ENCODE results near the gene ZNF473.
A peak's percentile ranks its signal among the peaks of the same experiment; 100 is the strongest.

ZNF473 gene

DNA sequence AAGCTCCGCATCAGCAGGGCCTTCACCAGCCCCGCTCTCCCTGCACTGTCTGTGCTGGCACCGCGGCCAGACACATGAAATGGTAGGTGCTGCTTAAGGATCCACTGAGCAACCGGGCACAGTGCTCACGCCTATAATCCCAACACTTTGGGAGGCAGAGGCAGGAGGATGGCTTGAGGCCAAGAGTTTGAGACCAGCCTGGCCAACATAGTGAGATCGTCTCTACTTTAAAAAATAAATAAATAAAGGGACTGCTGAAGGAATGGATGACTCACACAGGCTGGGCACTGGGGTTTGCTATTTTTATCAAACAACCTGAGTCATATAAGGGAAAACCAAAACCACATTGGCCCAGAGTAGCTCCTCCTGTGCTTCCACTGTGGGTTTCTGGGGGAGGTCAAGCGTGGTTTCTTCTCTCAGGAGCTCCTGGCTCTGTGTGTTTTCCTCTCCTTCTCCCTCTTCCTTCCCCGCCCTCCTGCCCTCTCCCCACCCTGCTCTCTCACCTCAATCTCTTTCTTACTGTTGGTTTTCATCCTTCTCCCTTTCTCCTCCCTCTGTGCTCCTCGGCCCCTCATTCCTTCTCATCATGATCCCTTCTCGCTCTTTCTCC is 21.9 kb upstream of the ZNF473 start:
- no peak for DNase-seq (ENCODE audit: low spot score)

DNA sequence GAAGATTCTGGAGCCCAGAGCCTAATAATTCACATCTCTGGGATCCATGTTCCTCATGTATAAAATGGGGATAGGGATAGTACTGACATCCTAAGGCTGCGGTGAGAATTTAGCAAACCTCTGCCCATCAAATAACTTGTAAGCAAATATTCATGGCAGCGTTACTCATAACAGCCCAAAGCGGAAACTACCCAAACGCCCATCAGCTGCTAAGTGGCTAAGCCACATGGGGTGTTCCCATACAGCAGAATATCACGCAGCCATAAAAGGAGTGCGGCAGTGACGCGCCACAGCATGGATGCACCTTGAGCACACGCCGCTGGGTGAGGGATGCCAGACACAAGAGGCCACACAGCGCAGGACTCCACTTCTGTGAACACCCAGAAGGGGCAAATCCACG is 20.4 kb upstream of the ZNF473 start:
- DNase-seq (ENCODE audit: low spot score): no peak

DNA sequence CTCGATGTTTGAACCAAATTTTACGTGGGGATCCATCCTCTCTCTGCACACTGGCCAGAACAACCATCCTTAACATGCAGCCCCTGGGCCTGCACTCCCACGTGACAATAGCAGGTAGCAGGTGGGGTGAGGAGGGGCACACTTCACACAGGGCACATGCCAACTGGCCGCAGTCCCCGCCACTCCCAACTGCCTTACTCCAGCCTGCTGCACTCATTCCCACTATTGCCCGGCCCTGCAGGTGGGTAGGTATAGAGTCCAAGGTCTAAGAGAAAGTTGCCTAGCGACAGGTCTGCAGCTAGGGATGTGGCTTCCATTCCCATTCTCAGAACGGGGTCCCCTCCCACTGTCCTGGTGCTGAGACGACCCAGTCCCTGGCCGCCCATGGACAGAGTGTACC is 18.6 kb upstream of the ZNF473 start:
- no peak for DNase-seq (ENCODE audit: low spot score)

DNA sequence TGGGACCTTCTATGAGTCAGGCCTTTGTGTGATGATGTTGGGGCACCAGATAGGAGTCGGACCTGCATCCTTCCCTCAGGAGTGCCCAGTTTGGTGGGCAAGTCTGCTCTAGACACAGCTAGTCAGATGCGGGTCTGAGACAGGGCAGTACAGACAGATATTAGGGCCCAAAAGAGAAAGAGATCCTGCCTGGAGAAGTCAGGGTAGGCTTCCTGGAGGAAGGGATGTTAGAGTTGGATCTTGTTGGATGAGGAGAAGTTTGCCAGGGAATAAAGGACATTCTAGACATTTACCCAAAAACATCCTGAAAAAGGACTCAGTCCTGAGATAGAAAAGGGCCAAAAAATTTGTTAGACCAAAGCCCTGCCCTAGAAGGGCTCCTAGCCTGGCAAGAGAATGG is 17.9 kb upstream of the ZNF473 start:
- DNase-seq (ENCODE audit: low spot score): no peak

DNA sequence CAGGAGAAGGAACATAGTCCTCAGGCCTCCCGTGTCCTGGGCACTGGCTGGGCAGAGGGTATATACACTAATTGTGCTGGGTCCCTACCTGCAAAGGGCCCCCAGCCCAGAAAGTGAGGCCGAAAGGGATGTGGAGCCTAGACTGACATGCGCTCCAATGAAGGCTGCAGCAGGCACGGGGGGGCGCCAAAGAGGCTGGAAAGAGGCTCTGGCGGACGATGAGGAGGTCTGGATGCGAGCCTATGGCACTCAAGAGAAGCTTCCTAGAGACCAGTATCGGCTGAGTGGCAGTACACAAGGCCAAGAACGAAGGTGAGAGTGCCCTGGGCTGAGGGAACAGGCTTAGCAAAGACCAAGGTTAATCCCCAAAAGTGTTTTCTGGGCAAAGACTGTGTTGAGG is 17.3 kb upstream of the ZNF473 start:
- no peak for DNase-seq (ENCODE audit: low spot score)

DNA sequence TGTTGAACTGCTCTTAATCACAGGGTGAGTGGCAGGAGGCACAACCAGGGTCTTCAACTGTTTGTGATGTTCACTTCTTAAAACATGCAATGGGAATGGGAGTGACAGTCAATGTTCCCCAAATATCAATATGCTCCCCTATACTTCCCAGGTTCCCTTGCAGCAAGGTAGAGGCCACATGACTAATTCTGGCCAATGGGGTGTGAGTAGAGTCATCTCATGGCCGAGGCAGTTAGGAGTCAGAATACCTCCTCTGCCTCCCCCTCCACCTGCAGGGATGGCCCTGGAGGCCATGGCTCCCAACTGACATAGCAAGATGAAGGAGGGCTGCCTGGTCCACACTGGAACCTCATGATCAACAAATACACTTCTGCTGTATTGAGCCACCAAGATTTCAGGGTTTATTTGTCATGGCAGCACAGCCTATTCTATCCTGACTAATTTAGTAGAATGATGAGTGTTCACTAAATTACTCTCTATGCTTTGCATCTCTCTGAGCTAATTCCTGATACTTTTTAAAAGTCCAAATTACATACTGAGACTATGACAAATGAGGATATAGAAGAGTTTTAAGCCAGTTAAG is 9.5 kb upstream of the ZNF473 start:
- DNase-seq (ENCODE audit: low spot score): no peak

DNA sequence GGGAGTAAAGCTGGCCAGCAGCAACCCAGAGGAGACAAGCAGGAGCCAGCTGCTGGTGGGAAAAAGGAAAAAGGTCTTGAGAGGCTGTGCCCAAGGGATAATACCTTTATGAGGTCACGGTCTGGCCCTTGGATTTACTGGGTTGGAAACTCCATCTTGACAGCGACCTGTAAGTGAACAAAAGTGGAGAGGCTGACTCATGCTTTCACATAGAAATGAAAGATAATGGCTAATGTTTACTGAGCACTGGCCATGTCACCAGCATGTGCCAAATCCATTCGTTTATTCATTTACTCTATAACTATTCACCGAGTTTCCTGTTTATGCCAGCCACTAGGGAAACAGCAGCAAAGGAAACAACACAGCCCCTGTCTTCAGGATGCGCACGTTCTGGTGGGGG is 5.3 kb upstream of the ZNF473 start:
- no peak for DNase-seq (ENCODE audit: low spot score)

DNA sequence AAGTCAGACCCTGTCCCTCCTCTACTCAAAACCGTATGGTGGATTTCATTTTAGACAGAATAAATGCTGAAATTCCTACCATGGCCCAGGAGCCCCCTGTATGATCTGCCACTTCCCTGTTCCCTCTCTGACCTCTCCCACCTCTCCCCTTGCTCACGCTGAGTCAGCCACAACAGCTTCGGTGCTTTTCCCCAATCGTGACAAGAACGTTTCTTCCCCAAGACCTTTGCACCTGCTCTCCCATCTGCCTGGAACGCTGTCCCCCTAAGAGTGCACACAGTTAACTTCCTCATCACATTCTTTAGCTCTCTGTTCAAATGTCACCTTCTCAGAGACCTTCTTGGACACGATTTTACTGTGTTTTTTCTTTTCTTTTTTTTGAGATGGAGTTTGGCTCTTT is 3.0 kb upstream of the ZNF473 start:
- no peak for DNase-seq (ENCODE audit: low spot score)

DNA sequence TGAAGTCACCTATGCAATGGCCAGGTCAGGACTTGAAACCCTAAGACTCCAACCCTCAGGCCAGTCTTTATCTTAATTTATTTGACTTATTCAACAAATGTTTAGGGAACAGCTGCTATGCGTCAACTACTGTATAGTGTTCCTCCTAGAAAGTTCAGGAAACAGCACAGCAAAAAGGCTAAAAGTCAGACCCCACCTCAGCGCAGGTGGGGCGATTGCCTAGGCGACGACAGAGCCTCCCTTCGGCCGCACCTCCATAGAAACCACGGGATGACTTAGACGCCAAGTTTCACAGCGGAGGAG is 1.1 kb upstream of the ZNF473 start:
- no peak for DNase-seq (ENCODE audit: low spot score)

DNA sequence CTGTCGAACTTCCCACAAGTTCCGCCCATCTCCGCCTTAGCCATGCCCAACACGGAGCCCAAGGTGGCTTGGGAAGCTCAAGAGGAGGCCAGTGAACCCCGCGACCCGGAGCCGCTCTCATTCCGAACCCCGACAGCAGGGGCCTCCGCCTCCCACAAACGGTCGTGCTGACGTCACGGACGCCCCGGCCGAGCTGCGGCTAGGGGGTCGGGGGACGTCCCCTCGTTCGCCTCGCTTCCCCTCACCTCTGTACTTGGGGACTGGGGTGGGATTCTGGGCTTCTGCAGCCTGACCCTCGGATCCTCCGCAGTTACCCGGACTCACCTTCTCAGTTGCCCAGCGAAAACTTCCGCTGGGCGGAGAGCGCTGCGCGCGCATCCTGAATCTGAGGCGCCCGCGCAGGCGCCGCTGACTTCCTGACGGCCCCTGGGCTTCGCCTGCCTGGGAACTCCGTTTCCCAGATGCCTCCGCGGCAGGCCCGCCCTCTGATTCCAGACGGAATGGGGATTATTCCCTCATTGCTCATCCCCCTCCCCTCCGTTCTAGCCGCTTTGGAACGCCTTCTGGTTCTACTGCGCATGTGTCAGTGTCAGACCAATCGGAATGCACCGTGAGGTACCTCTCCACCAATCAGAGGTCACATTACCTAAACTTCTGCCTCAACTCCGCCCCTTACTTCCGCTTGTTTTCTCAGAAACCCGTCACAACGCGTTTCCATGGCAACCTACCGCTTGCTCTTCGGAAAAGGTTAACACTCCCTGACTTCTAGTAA is 597 bp upstream of the ZNF473 start, which contains the start of gene VRK3:
VRK3 (minus strand) TSS at position 351 of the 772 bp plus-strand sequence. CDS start 9,210 bp downstream, outside the sequence.
- peak; percentile 100 for DNase-seq (ENCODE audit: low spot score)

DNA sequence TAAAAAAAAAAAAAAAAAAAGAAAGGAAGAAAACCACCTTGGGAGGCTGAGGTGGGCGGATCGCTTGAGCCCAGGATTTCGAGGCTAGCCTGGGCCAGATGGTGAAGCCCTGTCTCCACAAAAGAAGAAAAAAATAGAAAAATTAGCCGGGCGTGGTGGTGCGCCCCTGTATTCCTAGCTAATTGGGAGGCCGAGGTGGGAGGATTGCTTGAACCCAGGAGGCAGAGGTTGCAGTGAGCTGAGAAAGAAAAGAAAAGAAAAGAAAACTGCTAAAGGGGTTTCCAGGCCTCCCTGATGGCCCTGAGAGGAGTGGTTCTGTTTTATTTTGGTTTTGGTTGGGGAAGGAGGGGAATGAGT is 723 bp downstream of the ZNF473 start:
- DNase-seq (ENCODE audit: low spot score): no peak

DNA sequence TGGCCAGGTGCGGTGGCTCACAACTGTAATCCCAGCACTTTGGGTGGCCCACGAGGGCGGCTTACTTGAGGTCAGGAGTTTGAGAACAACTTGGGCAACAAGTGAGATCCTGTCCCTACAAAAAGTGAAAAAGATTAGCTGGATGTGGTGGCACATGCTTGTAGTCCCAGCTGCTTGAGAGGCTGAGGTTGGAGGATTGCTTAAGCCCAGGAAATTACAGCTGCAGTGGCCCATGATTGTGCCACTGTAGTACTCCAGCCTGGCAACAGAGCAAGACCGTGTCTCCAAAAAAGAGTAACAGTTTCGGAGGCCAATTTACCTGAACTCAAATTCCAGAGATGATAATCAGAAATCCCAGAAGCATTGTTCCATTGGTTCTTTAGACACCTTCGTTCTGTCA is 4.4 kb downstream of the ZNF473 start:
- DNase-seq (ENCODE audit: low spot score): no peak

DNA sequence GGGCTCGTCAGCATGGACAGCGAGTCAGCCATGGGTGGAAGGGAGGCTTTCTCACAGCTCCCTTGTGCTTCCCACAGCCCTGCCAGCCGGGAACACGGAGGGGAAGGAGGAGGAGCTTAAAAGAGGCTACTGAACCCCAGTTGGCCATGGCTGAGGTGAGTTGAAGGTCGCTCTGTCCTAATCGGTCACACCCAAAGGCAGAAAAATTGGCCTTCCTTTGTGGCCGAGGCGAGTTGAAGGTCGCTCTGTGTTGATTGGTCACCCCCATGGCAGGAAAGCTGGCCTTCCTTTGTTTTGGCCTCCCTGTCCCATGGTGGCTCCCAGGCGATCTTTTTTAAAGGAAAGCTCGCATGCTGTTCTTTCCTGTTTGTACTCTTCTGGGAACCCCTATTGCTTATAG is 5.1 kb downstream of the ZNF473 start:
- no peak for DNase-seq (ENCODE audit: low spot score)

DNA sequence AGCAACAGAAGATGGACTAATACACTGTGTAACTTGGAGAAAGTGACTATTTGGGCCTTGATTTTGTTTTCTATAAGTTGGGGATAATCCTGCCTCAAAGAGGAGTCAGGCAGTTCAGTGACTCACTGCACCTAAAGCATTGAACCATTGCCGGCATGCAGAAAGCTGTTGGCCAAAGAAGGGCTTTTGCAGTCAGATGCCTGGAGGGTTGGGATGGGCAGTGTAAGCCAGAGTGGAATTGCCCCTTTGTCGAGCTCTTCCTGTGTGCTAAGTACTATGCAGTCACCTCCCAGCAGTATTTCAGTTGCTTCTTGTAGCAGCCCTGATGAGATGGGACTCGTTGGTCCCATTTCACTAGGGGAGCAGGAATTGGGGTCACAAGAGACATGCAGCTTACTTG is 11.1 kb downstream of the ZNF473 start:
- no peak for DNase-seq (ENCODE audit: low spot score)

DNA sequence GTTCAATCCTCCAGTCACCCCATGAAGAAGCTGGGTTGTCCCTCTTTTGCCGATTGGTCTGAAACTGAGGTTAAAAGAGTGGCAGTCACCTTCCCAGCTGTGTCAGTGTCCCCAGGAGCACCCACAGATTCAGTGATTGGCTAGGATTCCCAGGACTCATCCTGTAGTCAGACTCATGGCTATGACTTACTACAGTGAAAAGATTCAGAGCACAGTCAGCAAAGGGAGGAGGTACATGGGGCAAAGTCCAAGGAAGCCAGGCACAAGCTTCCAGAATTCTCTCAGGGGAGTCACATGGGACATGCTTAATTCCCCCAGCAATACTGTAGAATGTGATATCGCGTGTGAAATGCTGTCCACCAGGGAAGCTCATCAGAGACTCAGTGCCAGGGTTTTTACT is 14.2 kb downstream of the ZNF473 start:
- DNase-seq (ENCODE audit: low spot score): no peak

DNA sequence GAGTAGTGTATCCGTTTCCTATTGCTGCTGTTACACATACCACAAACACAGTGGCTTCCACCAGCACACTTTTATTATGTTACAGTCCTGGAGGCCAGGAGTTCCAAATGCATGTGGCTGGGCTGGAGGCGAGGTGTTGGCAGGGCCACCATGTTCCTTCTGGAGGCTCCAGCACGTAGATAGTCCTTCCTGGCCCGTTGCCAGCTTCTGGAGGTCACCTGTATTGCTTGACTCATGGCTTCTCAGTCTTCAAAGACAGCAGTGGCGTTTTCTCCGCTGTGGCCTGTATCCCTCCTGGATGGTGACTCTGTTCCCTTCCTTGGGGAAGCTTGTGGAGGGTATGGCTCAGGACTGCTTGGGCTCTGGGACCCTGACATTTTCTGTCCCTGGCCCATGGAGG is 15.2 kb downstream of the ZNF473 start:
- DNase-seq (ENCODE audit: low spot score): no peak

DNA sequence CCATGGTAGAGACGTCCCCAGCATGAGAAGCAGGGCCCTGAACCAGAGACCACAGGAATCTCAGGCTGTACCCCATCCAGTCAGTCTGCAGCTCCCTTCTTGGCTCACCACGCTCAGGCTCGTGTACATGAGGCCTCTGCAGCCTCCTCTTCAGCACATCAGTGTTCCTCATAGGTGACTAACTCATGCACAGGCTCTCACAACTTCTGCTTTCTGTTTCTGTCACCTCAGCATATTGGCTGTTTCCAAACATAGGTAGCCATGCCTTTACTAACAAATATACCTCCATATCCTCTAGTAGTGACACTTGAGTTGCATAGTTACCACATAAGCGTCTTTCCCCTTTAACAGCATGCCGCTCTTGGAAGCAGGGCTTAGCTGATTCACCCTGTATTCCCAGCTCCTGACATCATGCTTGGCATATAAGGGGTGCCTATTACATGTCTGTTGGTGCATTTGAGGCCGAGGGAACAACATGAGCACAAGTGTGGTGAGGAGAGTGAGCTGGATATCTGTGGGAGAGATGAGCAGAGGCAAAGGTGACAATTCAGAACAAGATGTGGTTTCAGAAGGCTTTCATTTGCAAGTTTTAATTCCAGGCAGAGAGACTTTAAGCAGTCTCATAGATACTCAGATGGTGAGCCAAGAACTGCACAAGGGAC is 16.7 kb downstream of the ZNF473 start:
- no peak for DNase-seq (ENCODE audit: low spot score)

DNA sequence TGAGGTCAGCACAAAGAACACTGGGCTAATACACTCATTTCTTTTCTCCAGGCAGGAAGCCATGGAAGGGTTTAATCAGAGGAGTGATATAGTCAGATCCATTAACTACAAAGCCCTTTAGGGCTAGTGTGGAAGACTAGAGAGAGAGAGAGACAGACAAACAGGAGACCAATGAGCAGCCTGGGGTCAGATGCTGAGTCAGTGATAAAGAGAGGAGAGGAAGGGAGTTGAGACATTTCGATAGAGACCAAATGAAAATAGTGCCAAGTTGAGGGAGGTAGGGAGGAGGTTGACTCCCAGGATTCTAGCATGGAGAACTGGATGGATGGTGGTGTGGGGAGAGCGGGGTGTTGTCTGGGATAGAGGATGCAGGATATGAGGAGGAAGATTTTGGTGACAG is 18.2 kb downstream of the ZNF473 start:
- no peak for DNase-seq (ENCODE audit: low spot score)

DNA sequence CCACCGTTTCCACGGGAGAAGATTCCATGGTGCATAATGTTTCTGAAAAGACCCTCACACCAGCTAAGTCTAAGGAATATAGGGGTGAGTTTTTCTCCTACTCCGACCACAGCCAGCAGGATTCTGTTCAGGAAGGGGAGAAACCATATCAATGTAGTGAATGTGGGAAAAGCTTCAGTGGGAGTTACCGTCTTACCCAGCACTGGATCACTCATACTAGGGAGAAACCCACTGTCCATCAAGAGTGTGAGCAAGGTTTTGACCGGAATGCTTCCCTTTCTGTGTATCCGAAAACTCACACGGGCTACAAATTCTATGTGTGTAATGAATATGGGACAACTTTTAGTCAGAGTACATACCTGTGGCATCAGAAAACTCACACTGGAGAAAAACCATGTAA is 19.1 kb downstream of the ZNF473 start:
- DNase-seq (ENCODE audit: low spot score): no peak

DNA sequence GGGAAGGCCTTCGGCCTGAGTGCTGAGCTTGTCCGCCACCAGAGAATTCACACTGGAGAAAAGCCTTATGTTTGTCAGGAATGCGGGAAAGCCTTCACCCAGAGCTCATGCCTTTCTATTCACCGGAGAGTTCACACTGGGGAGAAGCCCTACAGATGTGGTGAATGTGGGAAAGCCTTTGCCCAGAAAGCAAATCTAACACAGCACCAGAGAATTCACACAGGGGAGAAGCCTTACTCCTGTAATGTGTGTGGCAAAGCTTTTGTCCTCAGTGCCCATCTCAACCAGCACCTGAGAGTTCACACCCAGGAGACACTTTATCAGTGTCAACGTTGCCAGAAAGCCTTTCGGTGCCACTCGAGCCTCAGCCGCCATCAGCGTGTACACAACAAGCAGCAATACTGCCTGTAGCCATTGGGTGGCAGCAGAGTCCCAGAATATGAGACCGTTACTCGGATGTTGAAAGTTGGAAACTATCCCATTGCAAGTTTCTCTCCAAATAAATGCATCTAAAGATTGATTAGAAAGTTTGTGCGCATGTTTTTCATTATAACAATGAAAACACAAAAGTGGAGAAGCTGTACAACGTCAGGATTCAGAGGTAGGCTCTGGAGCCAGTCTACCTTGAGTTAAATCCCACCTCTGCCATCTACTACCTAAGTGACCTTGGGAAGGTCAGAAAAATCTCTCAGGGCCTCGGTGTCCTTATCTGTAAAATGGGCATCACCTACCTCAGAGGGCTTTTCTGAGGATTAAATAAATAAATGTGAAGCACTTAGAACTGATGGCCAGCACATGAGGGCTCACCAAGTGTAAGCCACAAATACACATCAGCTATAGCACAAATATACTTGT is 21.1 kb downstream of the ZNF473 start:
- DNase-seq (ENCODE audit: low spot score): peak; percentile 70

DNA sequence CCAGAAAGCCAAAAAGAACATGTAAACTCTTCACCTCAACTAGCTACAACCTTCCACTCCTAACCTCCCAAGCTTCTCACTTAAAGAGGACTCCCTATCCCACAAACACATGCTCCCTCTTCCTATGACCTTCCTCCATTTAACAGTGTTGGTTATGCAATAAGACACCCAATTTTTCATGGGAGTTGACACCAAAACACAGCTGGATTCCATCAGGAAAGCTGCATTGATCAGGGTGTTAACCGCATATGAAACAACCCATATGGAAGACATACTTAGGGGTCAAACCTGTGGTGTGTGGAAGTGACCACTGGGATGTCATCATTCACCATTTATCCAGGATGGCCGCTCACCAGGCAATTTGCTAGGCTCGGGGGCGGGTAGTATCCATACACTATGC is 21.9 kb downstream of the ZNF473 start:
- DNase-seq (ENCODE audit: low spot score): no peak

All from globus pallidus (tissue), 1 donor.